ENCODE measurements around the gene FOXL2NB. TPM values are rescaled to one million over a fixed set of nuclear protein-coding genes. Genes with fewer than 3 reads are reported as not detected.

Gene FOXL2NB
- total and polyA plus RNA-seq, 2 of the 13 experiments (the other 11 are each of a cell fraction or from before 2014, with no cell fraction given), result not detected

DNA sequence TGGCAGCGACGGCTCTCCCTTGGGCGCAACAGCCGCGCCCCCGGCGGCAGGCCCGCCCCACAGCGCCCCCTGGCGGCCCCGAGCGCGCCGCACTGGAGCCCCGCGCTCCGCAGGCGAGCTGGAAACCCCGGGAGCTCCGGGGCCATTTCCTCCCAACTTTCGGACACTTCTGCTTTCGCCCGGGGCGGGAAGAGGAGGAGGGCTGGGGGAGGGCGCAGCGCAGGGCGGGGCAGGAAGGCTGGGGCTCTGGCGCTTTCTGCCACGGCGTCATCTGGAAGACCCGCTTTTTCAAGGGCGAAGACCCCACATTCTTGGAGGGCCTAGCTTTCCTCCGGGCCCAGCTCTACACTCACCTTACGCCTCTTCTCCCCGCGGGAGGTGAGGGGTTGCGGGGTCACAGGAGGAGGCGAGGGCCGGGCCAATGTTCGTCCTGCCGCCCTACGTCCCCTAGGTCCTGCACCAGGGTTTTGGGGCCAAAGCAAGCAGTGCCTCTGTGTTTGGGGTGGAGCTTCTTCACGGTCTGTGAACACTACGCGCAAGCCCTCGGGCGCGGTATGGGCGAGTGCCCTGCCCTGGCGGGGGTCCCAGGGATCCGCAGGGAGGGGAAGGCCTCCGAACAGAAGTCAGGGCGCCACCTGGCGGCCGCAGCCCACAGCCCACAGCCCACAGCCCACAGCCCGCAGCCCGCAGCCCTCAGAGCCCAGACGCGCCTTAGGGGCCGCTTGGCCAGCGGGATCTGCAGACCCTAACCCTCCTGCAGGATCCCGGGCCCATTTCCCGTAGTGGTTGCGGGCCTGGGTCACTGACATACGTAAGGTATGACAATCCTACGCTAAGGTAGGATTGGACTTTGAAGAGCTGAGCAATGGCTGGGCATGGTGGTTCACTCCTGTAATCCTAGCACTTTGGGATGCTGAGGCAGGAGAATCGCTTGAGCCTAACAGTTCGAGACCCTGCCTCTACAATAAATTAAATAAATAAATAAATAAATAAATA, 31.2 kb upstream of the FOXL2NB start (continued):
- TF ChIP-seq PHF8 (CRISPR knock-in tag; IDR thresholded peaks at IDR 0.05), result peak; percentile 87
- TF ChIP-seq RBFOX2 (IDR thresholded peaks at IDR 0.05; ENCODE audit: low read depth, low read length), result peak; percentile 65
- TF ChIP-seq, protein P1, sequence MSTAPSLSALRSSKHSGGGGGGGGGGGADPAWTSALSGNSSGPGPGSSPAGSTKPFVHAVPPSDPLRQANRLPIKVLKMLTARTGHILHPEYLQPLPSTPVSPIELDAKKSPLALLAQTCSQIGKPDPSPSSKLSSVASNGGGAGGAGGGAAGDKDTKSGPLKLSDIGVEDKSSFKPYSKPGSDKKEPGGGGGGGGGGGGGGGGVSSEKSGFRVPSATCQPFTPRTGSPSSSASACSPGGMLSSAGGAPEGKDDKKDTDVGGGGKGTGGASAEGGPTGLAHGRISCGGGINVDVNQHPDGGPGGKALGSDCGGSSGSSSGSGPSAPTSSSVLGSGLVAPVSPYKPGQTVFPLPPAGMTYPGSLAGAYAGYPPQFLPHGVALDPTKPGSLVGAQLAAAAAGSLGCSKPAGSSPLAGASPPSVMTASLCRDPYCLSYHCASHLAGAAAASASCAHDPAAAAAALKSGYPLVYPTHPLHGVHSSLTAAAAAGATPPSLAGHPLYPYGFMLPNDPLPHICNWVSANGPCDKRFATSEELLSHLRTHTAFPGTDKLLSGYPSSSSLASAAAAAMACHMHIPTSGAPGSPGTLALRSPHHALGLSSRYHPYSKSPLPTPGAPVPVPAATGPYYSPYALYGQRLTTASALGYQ (CRISPR knock-in tag; IDR thresholded peaks at IDR 0.05), result no peak
- TF ChIP-seq HNRNPK (IDR thresholded peaks at IDR 0.05; ENCODE audit: low read depth, low read length, poor library complexity, severe bottlenecking), result no peak
- no peak for TF ChIP-seq ZHX2 (IDR thresholded peaks at IDR 0.05; ENCODE audit: low read depth)
- no peak; the same call in 1 of the 2 replicates for TF ChIP-seq ZHX2 (CRISPR knock-in tag; IDR thresholded peaks at IDR 0.05; ENCODE audit: borderline replicate concordance)
- TF ChIP-seq ZNF432 (CRISPR knock-in tag; IDR thresholded peaks at IDR 0.05; ENCODE audit: borderline replicate concordance), result no peak
- TF ChIP-seq POLR2G (IDR thresholded peaks at IDR 0.05; ENCODE audit: low read depth, low read length), result peak; percentile 64

Data from HepG2 (cell line).